A549 (cell line): ENCODE data around the gene PTPRN2.

Source experiments
- EHMT2 ChIP-seq: fragments of 200-600 bp; sonication (generic); IDR thresholded peaks from 2 replicates; pipeline ENCODE4 v1.6.1; 2016; ENCODE audit warnings: antibody characterized with exemption, low read depth, mild to moderate bottlenecking, moderate library complexity
- MAZ ChIP-seq: fragments of 150-350 bp; IDR thresholded peaks from 2 replicates; pipeline ENCODE4 v1.6.1; 2014; ENCODE audit warnings: antibody characterized with exemption, low read depth, low read length, borderline replicate concordance
- TF ChIP-seq, protein P1 (sequence below): fragments of >200 bp; sonication (Bioruptor Twin); formaldehyde crosslinking; IDR thresholded peaks from 3 replicates; pipeline ENCODE4 v1.5.1; 2016

DNA sequence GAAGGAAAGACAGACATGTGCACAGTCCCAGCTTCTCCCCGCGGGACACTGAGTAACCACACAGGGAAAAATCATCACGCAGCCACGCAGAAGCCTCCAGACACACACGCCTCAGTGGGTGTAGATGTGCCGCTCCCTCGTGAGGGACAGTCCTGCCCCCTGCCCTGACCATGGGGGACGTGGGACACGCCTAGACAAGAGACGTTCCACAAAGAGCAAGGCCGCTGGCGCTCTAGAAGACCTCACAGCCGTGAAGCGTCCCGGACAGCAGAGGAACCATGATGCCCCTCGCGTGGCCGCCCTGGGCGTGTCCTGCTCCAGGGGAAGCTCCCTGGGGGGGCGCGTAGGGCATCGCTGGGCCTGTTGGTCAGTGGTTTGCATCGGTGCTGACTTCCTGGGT, 1040.0 kb downstream of the PTPRN2 start:
- TF ChIP-seq, protein P1, sequence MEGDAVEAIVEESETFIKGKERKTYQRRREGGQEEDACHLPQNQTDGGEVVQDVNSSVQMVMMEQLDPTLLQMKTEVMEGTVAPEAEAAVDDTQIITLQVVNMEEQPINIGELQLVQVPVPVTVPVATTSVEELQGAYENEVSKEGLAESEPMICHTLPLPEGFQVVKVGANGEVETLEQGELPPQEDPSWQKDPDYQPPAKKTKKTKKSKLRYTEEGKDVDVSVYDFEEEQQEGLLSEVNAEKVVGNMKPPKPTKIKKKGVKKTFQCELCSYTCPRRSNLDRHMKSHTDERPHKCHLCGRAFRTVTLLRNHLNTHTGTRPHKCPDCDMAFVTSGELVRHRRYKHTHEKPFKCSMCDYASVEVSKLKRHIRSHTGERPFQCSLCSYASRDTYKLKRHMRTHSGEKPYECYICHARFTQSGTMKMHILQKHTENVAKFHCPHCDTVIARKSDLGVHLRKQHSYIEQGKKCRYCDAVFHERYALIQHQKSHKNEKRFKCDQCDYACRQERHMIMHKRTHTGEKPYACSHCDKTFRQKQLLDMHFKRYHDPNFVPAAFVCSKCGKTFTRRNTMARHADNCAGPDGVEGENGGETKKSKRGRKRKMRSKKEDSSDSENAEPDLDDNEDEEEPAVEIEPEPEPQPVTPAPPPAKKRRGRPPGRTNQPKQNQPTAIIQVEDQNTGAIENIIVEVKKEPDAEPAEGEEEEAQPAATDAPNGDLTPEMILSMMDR, result no peak
- TF ChIP-seq EHMT2 (no peak), MAZ (no peak)
